AG10803 (cell line): ENCODE data around the gene TEX12.

Experiments used
- DNase-seq: peaks from one replicate; pipeline ENCODE4 v3.0.0; 2010; ENCODE audit warnings: low read depth
- H3K4me3 ChIP-seq: 2 replicates; pipeline ENCODE4 v1.5.1; 2011; ENCODE audit warnings: mild to moderate bottlenecking, low read length, control low read depth
- TF ChIP-seq, protein P1 (sequence below): conservative IDR thresholded peaks from 2 replicates; pipeline ENCODE4 v1.5.1; 2011; ENCODE audit warnings: mild to moderate bottlenecking, low read length, control low read depth, inconsistent platforms

TEX12 gene

DNA sequence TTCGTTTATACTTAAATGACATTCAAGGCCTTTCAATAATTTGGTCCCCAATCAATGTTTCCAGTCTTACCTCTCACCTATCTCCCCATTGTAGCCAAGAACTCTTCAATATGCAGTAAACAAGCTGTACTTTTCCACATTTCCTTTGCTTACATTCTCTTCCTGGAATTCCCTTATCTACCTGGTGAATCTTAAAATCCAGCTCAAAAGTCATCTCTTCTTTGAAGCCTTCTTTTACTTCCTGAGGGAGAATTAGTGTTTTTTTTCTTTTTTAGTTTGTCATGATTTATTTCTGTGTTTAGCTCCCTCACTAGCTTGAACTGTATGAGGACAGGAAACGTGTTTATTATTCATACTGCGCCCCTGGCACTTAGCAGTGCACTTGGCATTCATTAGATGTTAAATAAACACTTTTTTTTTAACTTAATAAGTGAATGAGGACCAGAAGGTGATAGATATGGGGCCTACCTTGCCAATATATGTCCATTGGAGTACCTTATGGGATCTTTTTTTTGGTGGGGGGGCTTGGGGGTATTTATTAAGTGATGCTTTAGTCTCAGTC lies 54.2 kb downstream of the TEX12 start:
- no peak for DNase-seq
- TF ChIP-seq, protein P1, sequence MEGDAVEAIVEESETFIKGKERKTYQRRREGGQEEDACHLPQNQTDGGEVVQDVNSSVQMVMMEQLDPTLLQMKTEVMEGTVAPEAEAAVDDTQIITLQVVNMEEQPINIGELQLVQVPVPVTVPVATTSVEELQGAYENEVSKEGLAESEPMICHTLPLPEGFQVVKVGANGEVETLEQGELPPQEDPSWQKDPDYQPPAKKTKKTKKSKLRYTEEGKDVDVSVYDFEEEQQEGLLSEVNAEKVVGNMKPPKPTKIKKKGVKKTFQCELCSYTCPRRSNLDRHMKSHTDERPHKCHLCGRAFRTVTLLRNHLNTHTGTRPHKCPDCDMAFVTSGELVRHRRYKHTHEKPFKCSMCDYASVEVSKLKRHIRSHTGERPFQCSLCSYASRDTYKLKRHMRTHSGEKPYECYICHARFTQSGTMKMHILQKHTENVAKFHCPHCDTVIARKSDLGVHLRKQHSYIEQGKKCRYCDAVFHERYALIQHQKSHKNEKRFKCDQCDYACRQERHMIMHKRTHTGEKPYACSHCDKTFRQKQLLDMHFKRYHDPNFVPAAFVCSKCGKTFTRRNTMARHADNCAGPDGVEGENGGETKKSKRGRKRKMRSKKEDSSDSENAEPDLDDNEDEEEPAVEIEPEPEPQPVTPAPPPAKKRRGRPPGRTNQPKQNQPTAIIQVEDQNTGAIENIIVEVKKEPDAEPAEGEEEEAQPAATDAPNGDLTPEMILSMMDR: no peak

More for the DNA sequence above, 54.2 kb downstream of the TEX12 start:
- H3K4me3 ChIP-seq: no peak overlapping the region
